GM12878 (cell line): ENCODE results near the gene FGF19. TPM values are rescaled to one million over a fixed set of nuclear protein-coding genes. Genes with fewer than 3 reads are reported as not detected.

Source experiments
- ATAC-seq: fragments of 200-7000 bp; cut with Tn5 transposase; 3 replicates; pipeline ENCODE4 v1.9.1; 2020; ENCODE audit warnings: mild to moderate bottlenecking, moderate library complexity
- BruUV-seq: library from RNA; stranded (reverse); fragments of 400-500 nt; replicated peaks from 2 replicates; lab custom pipeline; 2021; lab: Mats Ljungman, UMichigan
- CTCF ChIA-PET: fragments of 300-600 bp; sonication (Branson Sonifier 250); formaldehyde crosslinking; extraction: SDS; loops from one replicate; lab custom pipeline; 2021; ENCODE audit warnings: inconsistent platforms; lab: Yijun Ruan, JAX
- POLR2A ChIA-PET: fragments of 350-600 bp; formaldehyde crosslinking; extraction: SDS; loops from one replicate; lab custom pipeline; 2021; ENCODE audit warnings: inconsistent platforms; lab: Charles Lee
- RAD21 ChIA-PET: fragments of 300-600 bp; sonication (Branson Sonifier 250); formaldehyde crosslinking; loops from one replicate; lab custom pipeline; 2023; ENCODE audit warnings: antibody characterized with exemption; ENCODE audit not compliant: unreplicated experiment; lab: Charles Lee
- SMC1A ChIA-PET: fragments of 300-600 bp; sonication (Branson Sonifier 250); formaldehyde crosslinking; loops from one replicate; lab custom pipeline; 2023; ENCODE audit not compliant: unreplicated experiment, uncharacterized antibody; lab: Charles Lee
- DNase-seq: peaks from one replicate; pipeline ENCODE4 v3.0.0-alpha.2; 2011; ENCODE audit warnings: low read depth, low spot score
- FAIRE-seq: peaks from 3 replicates; lab custom pipeline; 2011; peaks lifted over from hg19 to GRCh38; lab: Jason Lieb, UNC
- H2AFZ ChIP-seq: 2 replicates; pipeline ENCODE4 v1.6.0; 2011; ENCODE audit warnings: low read depth, low read length, control low read depth; ENCODE audit not compliant: control insufficient read depth
- H3K27ac ChIP-seq: 2 replicates; pipeline ENCODE4 v1.5.1; 2011; ENCODE audit warnings: control low read depth; ENCODE audit not compliant: control insufficient read depth, insufficient read depth
- H3K27me3 ChIP-seq, 2 experiments: replicated peaks in 1 of 2; 2 replicates each; pipeline versions ENCODE4 v1.6.0 to v1.6.1; 2011; ENCODE audit warnings: low read length in 1 of 2; ENCODE audit not compliant: control insufficient read depth in 2 of 2, insufficient read depth in 2 of 2
- H3K36me3 ChIP-seq, 2 experiments: 2 replicates each; pipeline ENCODE4 v1.5.1; 2011; ENCODE audit warnings: low read length in 1 of 2; ENCODE audit not compliant: control insufficient read depth in 2 of 2, insufficient read depth in 2 of 2
- H3K4me1 ChIP-seq: 2 replicates; pipeline ENCODE4 v1.6.1; 2011; ENCODE audit warnings: mild to moderate bottlenecking, low read length, moderate library complexity, mixed read lengths; ENCODE audit not compliant: control insufficient read depth, insufficient read depth
- H3K4me2 ChIP-seq: 2 replicates; pipeline ENCODE4 v1.6.0; 2011; ENCODE audit warnings: control low read depth; ENCODE audit not compliant: control insufficient read depth, insufficient read depth
- H3K4me3 ChIP-seq: fragments of 200-600 bp; sonication (generic); 2 replicates; pipeline ENCODE4 v1.5.1; 2016
- H3K79me2 ChIP-seq: 2 replicates; pipeline ENCODE4 v1.6.0; 2011; ENCODE audit warnings: low read length; ENCODE audit not compliant: control insufficient read depth, insufficient read depth
- H3K9ac ChIP-seq: 2 replicates; pipeline ENCODE4 v1.8.0; 2011; ENCODE audit warnings: low read length, control low read depth, mixed read lengths; ENCODE audit not compliant: control insufficient read depth, insufficient read depth
- H3K9me3 ChIP-seq: replicated peaks from 3 replicates; pipeline ENCODE4 v1.5.1; 2011; ENCODE audit warnings: mild to moderate bottlenecking, low read length; ENCODE audit not compliant: control insufficient read depth, insufficient read depth
- H4K20me1 ChIP-seq: 2 replicates; pipeline ENCODE4 v1.6.0; 2011; ENCODE audit not compliant: control insufficient read depth, insufficient read depth
- BHLHE40 ChIP-seq, 2 experiments: fragments of 450-650 bp in 1 of 2; IDR thresholded peaks; 2 replicates each; pipeline ENCODE4 v1.6.1; 2011 to 2017; ENCODE audit warnings: low read depth in 2 of 2, borderline replicate concordance in 1 of 2, improper control_type of control experiment in 1 of 2, low read length in 1 of 2, mild to moderate bottlenecking in 1 of 2
- CREB1 ChIP-seq: IDR thresholded peaks from 2 replicates; pipeline ENCODE4 v1.6.1; 2012; ENCODE audit warnings: low read depth, mild to moderate bottlenecking, inconsistent platforms
- FOS ChIP-seq: IDR thresholded peaks from 3 replicates; pipeline ENCODE4 v1.6.1; 2011; ENCODE audit warnings: borderline replicate concordance; ENCODE audit not compliant: insufficient read length; ENCODE audit errors: extremely low read depth
- HSF1 ChIP-seq: fragments of 150-350 bp; IDR thresholded peaks from 2 replicates; pipeline ENCODE4 v1.6.1; 2014; ENCODE audit warnings: mild to moderate bottlenecking, low read depth, low read length
- KLF5 ChIP-seq: fragments of 450-650 bp; IDR thresholded peaks from 2 replicates; pipeline ENCODE4 v1.6.1; 2014; ENCODE audit warnings: mild to moderate bottlenecking; ENCODE audit not compliant: partially characterized antibody
- MYC ChIP-seq: IDR thresholded peaks from 2 replicates; pipeline ENCODE4 v1.6.1; 2011; ENCODE audit warnings: mild to moderate bottlenecking, low read length, moderate library complexity, inconsistent platforms; ENCODE audit not compliant: insufficient read depth, insufficient replicate concordance, insufficient read length, severe bottlenecking
- TCF3 ChIP-seq: IDR thresholded peaks from 2 replicates; pipeline ENCODE4 v1.6.1; 2012; ENCODE audit warnings: low read depth, mild to moderate bottlenecking, low read length, borderline replicate concordance; ENCODE audit not compliant: insufficient read depth
- TCF7 ChIP-seq: IDR thresholded peaks from 2 replicates; pipeline ENCODE4 v1.6.1; 2014; ENCODE audit warnings: antibody characterized with exemption, borderline replicate concordance
- ZNF622 ChIP-seq: fragments of 450-650 bp; IDR thresholded peaks from 2 replicates; pipeline ENCODE4 v1.6.1; 2017; ENCODE audit warnings: mild to moderate bottlenecking, inconsistent platforms
- ZZZ3 ChIP-seq: IDR thresholded peaks from 2 replicates; pipeline ENCODE4 v1.6.1; 2011; ENCODE audit warnings: low read depth; ENCODE audit not compliant: control insufficient read depth, insufficient read length
- WGBS: methylation state at CpG from one replicate; pipeline ENCODE4 v1.1.6; 2016; ENCODE audit warnings: low lambda C conversion rate; ENCODE audit not compliant: insufficient replicate concordance, insufficient coverage; ENCODE audit errors: missing lambda C conversion rate; 5-methylcytosine and 5-hydroxymethylcytosine counted together
- in situ Hi-C: fragments of 300-500 bp; cut with MboI; formaldehyde crosslinking; loops from 9 replicates; pipeline ENCODE4 v1.14.3; 2018; ENCODE audit warnings: mixed read lengths
- intact Hi-C: fragments of 100-400 bp; cut with micrococcal nuclease; formaldehyde crosslinking; loops from one replicate; pipeline ENCODE4 v1.14.2; 2022; ENCODE audit not compliant: unreplicated experiment
- polyA plus RNA-seq, 11 experiments: library from polyadenylated mRNA; depleted of rRNA in 4 of 11; unstranded in 6 of 11; stranded (reverse) in 5 of 11; fragments of >200 nt; fragmentation: Nextera tagmentation in 4 of 11; fragmentation: Illumina TruSeq in 1 of 11; extraction: Ambion mirVana in 4 of 11; extraction: Trizol in 1 of 11; gene quantifications; 1 replicate in 1 of 11; 2 replicates in 10 of 11; pipeline versions ENCODE4 v1.2.1 to v1.2.3, GENCODE V29; 2011 to 2016; ENCODE audit warnings: inconsistent platforms in 2 of 11, missing spikeins in 2 of 11, low read depth in 1 of 11
- total RNA-seq, 4 experiments: library from RNA; depleted of rRNA in 3 of 4; stranded (reverse); fragments of >200 nt in 3 of 4; fragmentation: Illumina TruSeq in 1 of 4; extraction: Trizol in 1 of 4; gene quantifications; 2 replicates each; pipeline versions ENCODE4 v1.2.1 to v1.2.3, GENCODE V29; 2013 to 2021
- TF ChIP-seq, protein P1 (sequence below): fragments of 450-650 bp; IDR thresholded peaks from 2 replicates; pipeline ENCODE4 v1.6.1; 2017; ENCODE audit warnings: mild to moderate bottlenecking, moderate library complexity

FGF19 gene
- total and polyA plus RNA-seq, 10 of the 15 experiments (the other 5 are each of a cell fraction or from before 2014, with no cell fraction given), result 0.08 TPM; not detected in 9

- H4K20me1 ChIP-seq, result 0 out of 2 replicates have a peak, but pooled peaks cover 2% of the 10 kb centered on the region
- H3K36me3 ChIP-seq, result no peaks in the 10 kb centered on the region
- H3K9ac ChIP-seq, result no peak overlapping the region
- no peak overlapping the region for H3K4me2 ChIP-seq
- FAIRE-seq (no peak), DNase-seq (no peak), ATAC-seq (no peak)
- no peak overlapping the region for H3K4me3 ChIP-seq
- RAD21 ChIA-PET, result no interaction called here
- WGBS, result 12% methylated on average over 14 of the region's 14 CpGs
- H3K27ac ChIP-seq, result no peak overlapping the region
- H3K9me3 ChIP-seq, result no peaks in the 10 kb centered on the region
- SMC1A ChIA-PET, result no interaction called here
- TF ChIP-seq ZNF622 (no peak), TCF3 (no peak), ZZZ3 (no peak), FOS (no peak), HSF1 (no peak), KLF5 (no peak), CREB1 (no peak), BHLHE40 (IDR thresholded peaks at IDR 0.05; ENCODE audit: borderline replicate concordance in 1 of 2, low read depth in 2 of 2, low read length in 1 of 2) (no peak), MYC (no peak), TCF7 (no peak)
- TF ChIP-seq, protein P1, sequence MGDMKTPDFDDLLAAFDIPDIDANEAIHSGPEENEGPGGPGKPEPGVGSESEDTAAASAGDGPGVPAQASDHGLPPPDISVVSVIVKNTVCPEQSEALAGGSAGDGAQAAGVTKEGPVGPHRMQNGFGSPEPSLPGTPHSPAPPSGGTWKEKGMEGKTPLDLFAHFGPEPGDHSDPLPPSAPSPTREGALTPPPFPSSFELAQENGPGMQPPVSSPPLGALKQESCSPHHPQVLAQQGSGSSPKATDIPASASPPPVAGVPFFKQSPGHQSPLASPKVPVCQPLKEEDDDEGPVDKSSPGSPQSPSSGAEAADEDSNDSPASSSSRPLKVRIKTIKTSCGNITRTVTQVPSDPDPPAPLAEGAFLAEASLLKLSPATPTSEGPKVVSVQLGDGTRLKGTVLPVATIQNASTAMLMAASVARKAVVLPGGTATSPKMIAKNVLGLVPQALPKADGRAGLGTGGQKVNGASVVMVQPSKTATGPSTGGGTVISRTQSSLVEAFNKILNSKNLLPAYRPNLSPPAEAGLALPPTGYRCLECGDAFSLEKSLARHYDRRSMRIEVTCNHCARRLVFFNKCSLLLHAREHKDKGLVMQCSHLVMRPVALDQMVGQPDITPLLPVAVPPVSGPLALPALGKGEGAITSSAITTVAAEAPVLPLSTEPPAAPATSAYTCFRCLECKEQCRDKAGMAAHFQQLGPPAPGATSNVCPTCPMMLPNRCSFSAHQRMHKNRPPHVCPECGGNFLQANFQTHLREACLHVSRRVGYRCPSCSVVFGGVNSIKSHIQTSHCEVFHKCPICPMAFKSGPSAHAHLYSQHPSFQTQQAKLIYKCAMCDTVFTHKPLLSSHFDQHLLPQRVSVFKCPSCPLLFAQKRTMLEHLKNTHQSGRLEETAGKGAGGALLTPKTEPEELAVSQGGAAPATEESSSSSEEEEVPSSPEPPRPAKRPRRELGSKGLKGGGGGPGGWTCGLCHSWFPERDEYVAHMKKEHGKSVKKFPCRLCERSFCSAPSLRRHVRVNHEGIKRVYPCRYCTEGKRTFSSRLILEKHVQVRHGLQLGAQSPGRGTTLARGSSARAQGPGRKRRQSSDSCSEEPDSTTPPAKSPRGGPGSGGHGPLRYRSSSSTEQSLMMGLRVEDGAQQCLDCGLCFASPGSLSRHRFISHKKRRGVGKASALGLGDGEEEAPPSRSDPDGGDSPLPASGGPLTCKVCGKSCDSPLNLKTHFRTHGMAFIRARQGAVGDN, result no peak
- H3K4me1 ChIP-seq, result no peaks in the 10 kb centered on the region
- H3K79me2 ChIP-seq, result no peaks in the 10 kb centered on the region
- no TSS peak for BruUV-seq
- in situ Hi-C loops (no loop called here), intact Hi-C loops (no loop called here)
- no peak overlapping the region for H2AFZ ChIP-seq
- peaks cover 0 to 7% of the 10 kb centered on the region in 2 experiments; a peak in 3 of 4 replicates for H3K27me3 ChIP-seq
- CTCF ChIA-PET, result no interaction called here
- POLR2A ChIA-PET, result no interaction called here
These were observed 17.3 kb upstream of the FGF19 start for GRCh38 chr11:69721106-69721505.
